NCI-H128 (cell line): ENCODE measurements around the gene ITPKB.

Source experiments
- DNase-seq: peaks from one replicate; lab custom pipeline; 2025; ENCODE audit not compliant: unreplicated experiment; lab: John Stamatoyannopoulos, UW

Gene ITPKB

GRCh38 chr1:226686440-226687425 lies 52.3 kb downstream of the ITPKB start:
- DNase-seq, result no peak

DNA sequence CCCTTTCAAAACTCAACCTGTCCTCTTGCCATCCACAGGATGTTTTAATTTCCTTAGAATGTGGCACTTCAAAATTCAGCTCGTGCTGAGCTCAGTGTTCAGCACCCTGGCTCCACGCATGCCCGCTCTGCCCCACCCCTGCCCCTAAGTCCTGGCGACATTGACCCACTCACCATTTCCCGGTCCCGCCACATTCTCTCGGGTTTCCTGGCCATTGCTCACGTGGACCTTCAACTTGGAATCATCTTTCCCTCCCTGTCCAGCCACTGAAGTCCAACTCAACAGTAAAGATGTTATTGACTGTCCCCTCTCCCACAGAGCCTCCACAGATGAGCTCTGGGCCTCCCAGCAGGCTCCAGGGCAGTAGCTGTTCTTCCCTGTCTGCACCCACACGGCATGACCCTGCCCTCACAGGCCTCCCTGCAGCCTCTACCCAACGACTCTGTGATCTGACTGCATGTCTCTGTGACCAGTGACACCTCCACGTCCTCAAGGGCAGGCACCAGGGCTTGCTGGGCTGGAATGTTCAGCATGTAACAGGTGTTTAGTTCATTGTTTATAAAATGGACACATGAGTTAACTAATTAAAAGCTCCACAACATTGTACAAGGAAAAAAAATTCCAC lies 53.8 kb downstream of the ITPKB start:
- DNase-seq, result no peak

GRCh38 chr1:226684026-226684425 lies 55.1 kb downstream of the ITPKB start:
- no peak for DNase-seq

DNA sequence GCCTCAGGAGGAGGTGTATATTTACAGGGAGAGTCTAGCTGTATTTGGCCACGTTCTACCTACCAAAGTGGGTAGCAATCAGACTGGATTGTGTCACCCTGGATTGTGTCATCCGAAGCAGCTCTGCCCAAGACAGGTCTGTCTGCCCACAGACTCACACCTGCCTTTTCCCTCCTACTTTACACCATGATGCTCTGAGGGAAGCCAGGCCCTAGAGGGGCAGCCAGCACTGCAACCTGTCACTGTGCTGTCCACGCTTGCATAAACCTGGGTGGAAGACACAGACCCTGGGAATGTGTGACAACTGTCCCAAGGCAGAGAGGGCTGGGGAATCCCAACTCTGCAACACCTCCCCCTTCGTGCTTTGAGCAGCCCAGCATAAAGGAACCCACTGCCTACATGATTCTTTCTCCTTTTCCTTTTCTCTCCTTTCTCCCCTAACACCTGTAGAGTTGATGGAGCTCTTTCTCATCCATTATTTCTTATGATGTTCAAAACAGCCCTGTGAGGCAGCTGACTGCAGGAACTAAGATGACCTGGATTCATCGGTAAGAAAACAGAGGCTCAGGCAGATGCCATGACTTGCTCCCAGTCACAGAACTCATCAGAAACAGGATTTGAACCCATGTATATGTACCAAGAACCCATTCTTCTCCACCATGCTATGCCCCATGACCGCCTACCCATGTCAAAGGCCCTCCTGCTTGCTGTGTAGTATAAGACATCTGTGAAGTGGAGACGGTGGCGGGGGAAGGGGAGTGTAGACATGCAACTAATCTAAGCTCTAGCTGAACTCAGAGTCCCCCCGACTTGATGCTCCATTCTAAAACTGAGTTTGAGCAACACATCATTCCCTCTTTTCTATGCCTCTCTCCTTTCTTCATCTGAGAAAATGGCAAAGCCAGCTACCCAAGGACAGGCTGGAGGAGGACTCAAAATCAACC lies 55.9 kb downstream of the ITPKB start:
- DNase-seq, result no peak

GRCh38 chr1:226681652-226682493 lies 57.2 kb downstream of the ITPKB start:
- DNase-seq, result no peak

GRCh38 chr1:226680653-226681052 lies 58.4 kb downstream of the ITPKB start:
- DNase-seq, result no peak

DNA sequence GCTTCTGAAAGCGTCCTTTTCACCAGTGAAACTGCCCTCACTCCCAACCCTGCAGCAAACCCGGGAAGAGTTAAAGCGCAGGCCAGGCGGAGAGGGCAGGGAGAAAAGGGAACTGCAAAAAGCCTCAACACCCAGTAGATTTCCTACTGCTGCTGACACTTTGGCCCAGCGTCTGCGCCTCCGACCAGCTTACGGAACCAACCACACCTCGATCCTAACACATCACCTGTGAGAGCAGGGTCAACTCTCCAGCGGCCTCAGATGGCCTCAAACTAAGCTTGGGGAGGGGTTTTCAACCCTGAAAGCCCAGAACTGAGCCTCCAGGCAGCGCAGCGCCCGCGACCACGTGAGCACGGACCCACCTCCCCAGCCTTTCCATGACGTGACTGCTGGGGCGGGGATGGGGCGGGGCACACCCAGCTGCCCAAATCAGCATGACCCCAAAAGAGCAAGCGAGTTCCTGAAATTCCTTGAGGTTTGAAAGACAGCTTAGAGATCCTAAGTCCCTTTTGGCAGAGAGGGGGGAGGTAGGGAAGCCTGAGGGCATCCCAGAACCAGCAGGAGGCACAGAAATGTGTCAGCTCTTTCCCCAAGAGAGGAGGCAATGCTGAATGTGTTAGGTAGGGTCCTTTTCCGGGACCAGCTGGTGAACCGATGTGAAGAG lies 59.1 kb downstream of the ITPKB start:
- no peak for DNase-seq

- DNase-seq, result no peak
These were observed 59.8 kb downstream of the ITPKB start for GRCh38 chr1:226679262-226679661.

DNA sequence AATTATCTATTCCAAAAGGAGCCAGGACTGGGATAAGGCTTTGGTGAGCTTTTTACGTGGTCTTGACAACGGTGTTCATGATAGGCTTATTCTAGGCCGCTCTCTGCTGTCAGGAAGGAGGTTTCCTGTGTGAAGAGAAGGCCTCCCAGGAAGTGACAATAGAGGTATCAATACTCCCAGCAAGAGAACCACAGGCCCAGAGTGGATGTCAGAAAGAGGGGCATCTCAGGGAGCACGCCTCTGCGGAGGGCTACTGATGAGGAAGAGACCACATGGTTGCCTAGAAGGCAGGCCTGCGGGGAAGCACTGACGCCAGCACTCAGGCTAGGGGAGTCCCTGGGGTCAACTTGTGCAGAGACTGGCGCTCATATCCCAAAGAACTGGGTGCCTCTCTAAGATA lies 60.4 kb downstream of the ITPKB start:
- no peak for DNase-seq

DNA sequence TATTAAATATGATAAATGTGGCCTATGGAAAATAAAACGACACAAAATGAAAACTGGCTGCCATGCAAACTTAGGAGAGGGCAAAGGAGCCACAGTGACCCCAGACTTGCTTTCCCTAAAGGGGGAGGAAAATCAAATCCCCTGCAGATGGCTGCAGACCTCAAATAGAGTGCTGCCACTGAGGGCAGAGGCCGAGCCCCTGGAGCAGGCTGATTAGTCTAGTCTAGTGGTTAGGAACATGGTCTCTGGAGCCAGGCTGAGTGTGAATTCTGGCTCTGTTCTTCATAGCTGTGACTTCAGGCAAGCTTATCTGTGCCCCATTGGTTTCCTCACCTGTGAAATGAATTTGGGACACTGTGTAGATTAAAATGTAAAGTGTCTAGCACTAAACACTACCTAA lies 60.8 kb downstream of the ITPKB start:
- no peak for DNase-seq

DNA sequence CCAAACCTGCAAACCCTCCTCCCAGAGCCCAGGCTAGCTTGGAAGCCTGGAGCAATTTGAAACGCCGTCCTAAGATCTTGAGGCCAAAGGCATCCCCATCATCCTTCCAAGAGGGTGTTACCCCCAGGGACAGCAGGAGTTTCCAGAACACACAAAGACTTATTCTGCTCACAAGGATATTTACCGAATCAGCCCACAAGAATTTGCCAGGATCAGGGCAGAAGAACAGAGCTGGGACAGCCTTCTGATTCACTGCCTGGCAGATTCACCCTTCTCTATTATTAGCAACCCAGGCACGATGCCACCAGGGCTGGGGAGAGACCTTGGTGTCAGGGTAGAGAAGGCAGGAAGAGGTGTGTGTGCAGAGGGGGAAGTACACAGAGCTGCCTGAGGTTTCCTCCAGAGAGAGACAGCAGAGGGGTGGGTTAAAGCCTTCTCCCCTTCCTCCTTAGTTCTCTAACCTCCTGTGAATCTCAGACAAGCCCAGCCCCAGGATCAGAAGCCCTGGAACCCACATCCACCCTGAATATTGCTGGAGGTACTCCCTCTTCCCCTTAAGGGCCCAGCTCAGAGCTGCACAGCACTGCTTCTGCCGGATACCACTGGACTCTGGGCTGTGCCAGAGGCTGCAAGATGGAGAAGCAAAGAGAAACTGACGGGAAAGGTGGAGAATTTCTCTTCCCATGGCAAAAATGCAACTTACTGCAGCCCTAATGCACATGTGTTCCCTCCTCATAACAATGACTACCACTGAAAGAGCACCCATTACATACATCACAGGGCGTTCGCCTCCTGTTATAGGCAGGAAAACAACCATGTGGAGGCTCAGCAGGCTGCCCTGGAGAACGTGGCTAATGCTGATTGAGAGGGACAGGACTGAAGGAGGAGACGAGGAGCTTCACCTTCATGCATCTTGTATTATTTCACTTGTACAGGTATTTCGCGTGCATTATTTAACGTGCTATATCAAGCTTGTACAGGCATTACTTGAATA lies 61.8 kb downstream of the ITPKB start:
- DNase-seq, result no peak

DNA sequence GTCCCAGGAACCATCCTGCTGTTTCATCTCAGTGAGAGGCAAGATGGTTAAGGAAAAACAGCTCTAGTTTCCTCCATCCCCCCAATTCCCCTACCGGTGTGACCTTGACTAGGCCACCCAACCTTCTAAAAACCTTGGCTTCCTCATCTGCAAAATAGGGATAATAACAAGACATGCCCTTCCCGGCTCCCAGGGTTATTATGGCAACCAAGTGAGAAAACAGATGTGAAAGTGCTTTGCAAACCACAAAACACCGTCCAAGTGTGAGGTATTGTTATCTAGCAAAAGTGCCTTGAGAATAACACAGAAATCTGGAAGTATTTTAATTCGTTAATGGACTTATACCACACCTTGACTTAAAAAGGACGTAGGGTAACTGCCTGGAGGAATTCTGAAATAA lies 62.7 kb downstream of the ITPKB start:
- DNase-seq, result no peak

- no peak for DNase-seq
These were observed 63.2 kb downstream of the ITPKB start for GRCh38 chr1:226675715-226676357.

DNA sequence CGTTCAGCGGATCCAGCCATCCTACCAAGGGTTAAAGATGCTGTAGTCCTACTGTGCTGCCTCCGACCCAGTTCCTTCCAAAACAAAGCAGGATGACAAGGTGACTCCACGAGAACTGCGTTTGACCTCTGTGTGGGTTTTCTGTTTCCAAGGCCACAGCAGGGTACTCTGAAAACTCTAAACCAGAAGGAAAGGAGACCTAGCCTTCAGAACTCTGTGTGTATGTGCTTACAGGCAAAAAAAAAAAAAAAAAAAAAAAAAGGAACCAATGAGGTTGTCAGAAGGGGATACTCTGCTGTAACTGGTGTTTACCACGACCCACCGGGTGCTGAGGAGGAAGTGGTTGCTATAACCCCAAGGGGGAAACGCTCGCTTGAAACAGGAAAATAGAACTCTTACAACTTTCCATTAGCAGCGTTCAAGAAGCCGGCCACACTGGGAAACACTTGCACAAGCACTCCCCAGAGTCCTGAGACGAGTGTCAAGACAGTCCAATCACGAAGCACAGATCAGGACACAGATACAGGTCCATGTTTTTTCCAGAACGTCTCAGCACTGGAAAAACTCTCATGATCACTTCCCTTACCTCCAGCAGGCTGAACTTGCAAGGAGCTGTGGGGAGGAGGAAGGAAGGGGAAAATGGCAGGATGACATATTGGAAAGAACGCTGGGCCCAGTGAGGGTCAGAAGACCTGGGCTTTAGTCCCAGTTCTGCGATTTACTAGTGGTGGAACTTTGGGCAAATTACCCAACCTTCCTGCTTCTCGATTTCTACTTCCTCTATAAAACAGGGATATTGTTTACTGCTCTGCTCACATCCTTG lies 64.0 kb downstream of the ITPKB start:
- DNase-seq, result peak; percentile 38

- DNase-seq, result no peak
These were observed 66.7 kb downstream of the ITPKB start for GRCh38 chr1:226672339-226672762.

GRCh38 chr1:226671277-226671676 lies 67.8 kb downstream of the ITPKB start:
- peak; percentile 41 for DNase-seq

DNA sequence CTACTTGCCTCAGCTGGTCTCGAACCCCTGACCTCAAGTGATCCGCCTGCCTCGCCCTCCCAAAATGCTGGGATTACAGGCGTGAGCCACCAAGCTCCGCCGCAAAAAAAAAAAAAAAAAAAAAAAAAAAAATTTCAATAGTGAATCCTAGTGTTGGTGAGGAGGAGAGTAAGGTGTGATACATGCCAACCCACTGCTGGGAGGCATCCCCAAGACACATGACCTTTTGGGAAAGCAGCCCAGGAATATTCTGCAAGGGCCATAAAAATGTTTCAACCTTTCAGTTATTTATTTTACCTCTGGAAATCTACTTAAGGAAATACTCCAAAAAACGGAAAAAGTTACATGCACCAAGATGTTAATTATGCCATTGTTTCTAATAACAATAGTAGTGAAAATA lies 69.0 kb downstream of the ITPKB start:
- DNase-seq, result no peak
